NK-92 (cell line): ENCODE results near the gene TINCR.

Experiments
- DNase-seq: peaks from one replicate; lab custom pipeline; 2025; ENCODE audit not compliant: unreplicated experiment; lab: John Stamatoyannopoulos, UW

Gene TINCR

DNA sequence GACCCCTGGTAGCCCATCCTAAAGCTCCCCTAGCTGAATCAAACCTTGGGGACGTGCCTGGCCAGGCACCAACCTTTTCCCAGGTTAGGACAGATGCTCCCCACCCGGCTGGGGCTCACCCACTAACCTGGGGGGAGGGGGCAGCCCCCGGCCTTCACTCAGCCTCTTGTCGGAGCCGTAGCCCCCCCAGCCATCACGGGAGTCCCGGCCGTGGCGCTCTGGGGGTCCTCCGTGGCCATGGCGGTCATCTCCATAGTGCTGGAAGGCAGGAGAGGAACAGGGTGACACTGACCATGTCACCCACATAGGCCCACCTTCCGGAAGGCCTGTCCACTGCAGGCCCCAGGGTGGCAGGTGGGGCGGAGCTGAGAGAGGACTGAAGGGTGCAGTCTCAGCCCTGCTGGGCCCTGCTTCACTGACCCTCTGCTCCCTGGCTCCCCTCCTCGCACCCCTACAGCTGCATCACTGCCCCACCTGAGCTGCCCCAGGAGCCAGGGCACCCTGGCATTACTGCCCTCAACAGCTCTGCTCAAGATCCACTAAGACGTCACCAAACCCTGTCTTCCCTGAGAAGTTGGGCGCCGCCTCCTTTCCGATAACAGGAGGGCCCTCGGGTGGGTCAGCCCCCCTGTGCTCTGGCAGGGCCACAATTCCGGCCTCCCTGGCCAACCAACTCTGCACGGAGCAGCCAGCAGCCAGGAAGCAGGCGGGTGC lies 22.6 kb upstream of the TINCR start:
- DNase-seq, result no peak

DNA sequence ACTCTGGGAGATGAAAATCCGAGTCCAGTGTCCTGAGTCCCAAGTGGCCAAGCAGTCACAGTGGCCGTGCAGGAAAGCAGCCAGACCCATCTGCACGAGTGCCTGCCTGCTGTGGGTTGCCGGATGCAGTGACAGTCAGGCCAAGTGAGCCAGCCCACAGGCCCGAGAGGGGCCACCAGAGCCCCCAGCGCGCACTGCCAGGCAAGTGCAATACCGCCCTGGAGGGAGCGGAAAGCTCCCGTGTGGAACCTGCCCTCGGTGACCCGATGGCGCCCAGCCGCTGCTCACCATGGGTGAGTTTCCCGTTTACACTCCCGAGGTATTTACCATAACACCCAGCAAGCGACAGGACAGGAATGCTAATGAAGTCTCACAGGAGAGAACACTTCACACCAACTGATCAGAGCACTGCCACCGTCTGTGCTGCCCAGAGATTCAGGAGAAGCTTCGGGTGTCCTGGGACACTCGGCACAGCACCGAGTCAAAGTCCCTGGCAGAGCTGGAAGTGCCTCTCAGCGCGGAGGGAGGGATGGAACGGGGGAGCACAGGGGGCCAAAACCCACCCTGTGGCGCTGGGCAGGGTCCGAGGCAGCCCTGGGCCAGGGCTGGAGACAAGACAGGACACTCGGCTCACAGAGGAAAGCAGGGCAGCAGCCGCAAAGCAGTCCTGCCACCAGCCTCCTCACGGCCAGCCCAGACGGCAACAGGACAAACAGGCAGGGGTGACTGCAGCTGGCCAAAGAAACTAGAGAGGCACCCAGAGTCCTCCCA lies 21.3 kb upstream of the TINCR start:
- no peak for DNase-seq

GRCh38 chr19:5588441-5588840 lies 20.7 kb upstream of the TINCR start:
- no peak for DNase-seq

DNA sequence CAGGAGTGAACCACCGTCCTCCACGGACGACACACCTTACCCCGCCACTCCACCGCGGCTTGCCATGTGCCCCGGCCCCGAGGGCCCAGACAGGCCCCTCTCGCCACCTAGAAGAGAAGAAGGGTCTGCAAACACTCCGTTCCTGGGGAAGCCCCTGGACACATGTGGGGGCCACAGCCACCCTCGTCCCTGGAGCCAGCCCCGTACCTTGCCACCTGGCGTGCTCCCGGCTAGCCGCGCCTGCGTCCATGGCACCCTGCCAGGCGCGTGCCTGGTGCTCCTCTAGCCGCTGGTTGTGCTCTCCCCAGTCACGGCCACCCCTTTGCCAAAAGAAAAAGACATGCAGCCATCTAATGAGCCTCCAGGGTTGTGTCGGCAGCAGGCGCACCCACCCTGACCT lies 19.9 kb upstream of the TINCR start:
- no peak for DNase-seq

DNA sequence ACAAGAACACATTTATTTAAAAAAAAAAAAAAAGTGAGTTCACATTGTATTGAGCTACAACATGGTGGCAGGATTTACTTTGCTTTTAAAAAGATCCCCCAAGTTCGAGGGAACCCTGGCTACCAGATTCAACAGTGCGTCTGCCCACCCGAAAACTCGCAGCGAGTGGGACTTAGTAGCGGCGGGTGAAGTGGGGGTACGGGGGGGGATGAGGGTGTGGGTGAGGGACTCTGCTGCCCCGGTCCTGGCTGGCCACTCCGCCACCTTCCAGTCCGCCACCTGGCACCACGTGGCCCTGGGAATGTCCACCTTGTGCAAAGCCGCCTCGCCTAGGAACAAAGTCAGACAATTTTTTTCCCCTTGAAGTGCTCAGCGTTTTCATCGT lies 19.3 kb upstream of the TINCR start:
- no peak for DNase-seq

DNA sequence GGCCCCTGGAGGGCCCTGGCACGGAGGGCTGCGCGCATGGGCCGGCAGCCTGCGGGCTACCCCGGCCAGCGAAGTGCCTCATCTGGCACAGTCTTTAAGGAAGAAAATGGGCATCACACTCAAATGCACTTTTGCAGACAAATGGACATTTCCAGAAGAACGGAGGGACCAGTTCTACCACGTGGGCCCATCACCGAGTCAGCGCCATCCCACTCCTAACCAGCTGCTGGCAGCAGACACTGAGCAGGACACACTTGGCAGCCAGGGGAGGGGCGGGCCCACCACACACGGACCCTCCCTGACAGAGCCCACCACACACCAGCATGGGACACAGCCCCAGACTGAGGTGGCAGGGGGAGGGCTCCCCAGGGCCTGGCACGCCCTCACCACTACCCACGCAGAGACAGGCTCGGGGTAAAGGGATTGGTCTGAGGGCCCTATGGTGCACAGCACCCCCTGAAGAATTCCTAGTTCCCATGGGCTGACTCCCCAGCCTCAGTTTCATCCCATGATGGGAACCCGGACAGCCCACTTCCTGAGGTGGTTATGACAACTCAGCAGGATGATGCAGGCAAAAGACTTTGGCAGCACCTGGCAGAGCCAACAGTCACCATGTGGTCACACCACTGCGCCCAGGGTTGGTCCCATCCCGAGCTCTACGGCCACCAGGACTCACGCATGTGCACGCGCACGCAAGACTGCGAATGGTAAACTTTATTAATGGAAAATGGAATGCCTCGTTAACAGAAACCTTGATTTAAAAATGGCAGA lies 18.7 kb upstream of the TINCR start:
- no peak for DNase-seq

GRCh38 chr19:5585461-5586299 lies 17.9 kb upstream of the TINCR start:
- DNase-seq, result no peak

DNA sequence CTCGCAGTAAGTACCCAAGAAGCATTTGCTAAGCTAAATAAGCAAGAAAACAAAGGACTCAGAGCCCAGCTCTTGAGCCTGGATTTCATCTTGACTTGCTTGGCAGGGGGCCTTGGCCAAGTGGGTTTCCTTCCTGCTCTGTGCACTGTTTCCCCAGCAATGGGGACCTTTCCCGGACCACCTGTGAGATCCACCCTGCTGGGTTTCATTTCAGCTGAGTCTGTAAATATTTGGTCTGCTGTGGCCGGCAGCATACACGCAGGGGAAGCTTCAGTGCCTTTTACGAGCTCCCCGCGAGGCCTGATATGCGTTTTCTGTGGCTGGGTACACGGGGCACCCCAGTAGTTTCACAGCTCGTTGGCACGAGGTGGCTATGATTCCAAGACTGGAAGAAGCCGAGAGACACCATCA lies 12.4 kb upstream of the TINCR start:
- DNase-seq, result no peak

GRCh38 chr19:5579697-5580096 lies 11.9 kb upstream of the TINCR start:
- DNase-seq, result no peak

DNA sequence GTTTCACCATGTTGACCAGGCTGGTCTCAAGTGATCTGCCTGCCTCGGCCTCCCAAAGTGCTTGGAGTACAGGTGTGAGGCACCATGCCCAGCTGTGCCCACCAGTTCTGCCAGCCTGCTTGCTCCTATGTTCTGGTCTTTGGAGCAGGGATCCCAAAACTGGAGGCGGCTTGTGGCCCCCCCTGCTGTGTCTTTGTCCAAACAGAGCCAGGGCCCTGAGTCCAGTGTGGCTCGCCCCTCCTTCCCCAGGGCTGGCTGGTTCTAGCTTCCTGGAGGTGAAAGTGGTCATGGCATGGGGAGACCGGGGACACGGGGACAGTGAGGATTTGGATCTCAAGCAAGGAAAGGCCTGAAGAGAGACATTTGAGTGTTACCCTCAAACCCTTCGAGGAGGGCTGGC lies 11.5 kb upstream of the TINCR start:
- no peak for DNase-seq

GRCh38 chr19:5578097-5578846 lies 10.5 kb upstream of the TINCR start:
- no peak for DNase-seq

DNA sequence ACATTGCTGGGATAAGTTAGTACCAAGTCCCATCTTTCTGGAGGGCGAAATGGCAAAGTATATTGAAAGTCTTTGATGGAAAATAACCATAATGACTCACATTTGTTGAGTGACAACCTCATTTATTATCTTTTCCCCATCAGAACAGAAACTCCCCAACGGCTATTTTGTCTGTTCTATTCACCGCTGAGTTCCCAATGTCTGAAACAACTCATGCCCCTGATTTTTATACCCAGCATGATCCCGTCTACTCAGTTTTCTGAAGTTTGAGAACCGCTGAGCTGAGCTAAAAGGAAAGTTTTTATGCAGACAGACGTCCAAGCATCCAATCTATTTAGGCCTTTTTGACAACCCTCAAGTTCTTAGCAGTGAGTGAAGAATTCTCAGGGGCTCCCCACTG lies 7.8 kb upstream of the TINCR start:
- no peak for DNase-seq

- no peak for DNase-seq
Observed at GRCh38 chr19:5572556-5573286, 5.0 kb upstream of the TINCR start.

DNA sequence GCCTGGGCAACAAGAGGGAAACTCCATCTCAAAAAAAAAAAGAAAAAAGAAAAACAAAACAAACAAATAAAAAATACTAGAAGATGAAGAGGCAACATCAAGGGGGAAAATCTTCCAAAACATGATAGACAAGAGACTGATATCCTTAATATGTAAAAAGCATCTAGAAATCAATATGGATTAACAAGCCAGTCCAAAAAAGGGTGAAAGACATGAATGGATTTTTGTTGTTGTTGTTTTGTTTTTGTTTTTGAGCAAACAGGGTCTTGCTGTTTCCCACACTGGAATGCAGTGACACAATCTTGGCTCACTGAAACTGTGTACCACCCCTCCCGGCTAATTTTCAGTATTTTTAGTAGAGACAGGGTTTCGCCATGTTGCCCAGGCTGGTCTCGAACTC lies 4.0 kb upstream of the TINCR start:
- DNase-seq, result no peak

DNA sequence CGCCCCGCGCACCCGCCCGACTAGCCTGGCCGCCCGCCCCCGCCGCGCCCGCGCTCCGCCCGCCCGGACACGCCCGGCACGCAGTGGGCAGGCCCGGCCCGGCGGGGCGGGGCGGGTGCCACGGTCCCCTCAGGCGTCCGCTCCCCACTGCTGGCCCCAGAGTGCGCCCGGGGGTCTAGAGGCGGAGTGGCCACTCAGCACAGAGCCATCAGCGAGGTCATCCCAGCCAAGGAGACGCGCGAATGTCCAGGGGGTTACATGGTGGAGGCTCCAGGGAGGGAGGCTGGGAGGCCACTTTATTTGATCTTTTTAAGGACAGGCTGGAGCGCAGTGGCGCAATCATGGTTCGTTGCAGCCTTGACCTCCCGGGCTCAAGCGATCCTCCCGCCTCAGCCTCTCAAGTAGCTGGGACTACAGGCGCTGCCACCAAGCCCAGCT lies 236 bp upstream of the TINCR start:
- DNase-seq, result no peak

- no peak for DNase-seq
Observed at GRCh38 chr19:5564930-5565329, 2.8 kb downstream of the TINCR start.

GRCh38 chr19:5563935-5564612 lies 3.7 kb downstream of the TINCR start:
- DNase-seq, result no peak

GRCh38 chr19:5563008-5563431 lies 4.7 kb downstream of the TINCR start:
- DNase-seq, result no peak

DNA sequence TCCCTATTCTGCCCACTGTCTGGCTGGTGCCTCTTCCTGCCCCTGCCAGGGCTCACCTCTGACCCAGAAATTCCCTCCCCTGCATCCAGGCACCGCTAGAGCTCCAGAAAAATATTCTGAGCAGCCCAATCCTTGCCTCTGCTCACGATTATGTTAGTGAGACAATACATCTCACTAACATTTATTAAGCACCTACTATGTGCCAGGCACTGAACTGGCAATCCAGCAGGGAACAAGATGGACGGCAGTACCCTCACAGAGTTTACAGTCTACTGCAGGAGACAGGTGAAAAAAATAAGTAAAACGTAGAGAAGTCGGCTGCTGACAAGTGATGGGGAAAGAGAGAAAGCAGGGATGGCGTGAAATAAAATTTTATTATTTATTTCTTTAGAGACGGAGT lies 5.5 kb downstream of the TINCR start:
- no peak for DNase-seq
